ENCODE results near the gene GC. TPM values are rescaled to one million over a fixed set of nuclear protein-coding genes. Genes with fewer than 3 reads are reported as not detected.

The GC gene
- total RNA-seq, 1 donor from 2014 or later: not detected

DNA sequence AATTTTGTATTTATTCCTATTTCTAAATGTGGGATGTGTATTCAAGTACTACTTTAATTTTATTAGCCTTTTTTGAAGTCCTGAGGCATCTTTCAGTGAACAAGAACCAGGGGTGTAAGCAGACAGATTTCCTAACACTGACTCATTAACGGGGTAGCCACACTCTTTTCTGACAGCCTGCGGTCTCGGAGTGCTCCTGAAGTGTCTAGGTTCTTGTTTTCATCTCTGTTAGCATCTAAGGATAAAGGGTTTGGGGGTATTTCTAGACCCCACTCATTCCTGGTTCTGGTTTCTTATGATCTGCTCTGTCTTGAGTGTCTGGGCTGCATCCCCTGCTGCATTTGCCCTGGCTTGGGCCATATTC is 71.9 kb downstream of the GC start:
- H3K4me1 Mint-ChIP-seq: no peaks in the 10 kb centered on the region
- TF ChIP-seq, protein P1, sequence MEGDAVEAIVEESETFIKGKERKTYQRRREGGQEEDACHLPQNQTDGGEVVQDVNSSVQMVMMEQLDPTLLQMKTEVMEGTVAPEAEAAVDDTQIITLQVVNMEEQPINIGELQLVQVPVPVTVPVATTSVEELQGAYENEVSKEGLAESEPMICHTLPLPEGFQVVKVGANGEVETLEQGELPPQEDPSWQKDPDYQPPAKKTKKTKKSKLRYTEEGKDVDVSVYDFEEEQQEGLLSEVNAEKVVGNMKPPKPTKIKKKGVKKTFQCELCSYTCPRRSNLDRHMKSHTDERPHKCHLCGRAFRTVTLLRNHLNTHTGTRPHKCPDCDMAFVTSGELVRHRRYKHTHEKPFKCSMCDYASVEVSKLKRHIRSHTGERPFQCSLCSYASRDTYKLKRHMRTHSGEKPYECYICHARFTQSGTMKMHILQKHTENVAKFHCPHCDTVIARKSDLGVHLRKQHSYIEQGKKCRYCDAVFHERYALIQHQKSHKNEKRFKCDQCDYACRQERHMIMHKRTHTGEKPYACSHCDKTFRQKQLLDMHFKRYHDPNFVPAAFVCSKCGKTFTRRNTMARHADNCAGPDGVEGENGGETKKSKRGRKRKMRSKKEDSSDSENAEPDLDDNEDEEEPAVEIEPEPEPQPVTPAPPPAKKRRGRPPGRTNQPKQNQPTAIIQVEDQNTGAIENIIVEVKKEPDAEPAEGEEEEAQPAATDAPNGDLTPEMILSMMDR (IDR thresholded peaks at IDR 0.05): no peak
- ATAC-seq (ENCODE audit: low read depth): no peak
- H3K9me3 Mint-ChIP-seq: no peaks in the 10 kb centered on the region
- intact Hi-C loops (cut with micrococcal nuclease): loop anchor here (2.0 to 5.0 kb wide), 2 partner anchors 527 to 730 kb away; no protein-coding TSS in a partner anchor
- ChIA-PET POLR2A (no interaction called here), CTCF (interaction anchor here (1.5 to 3.8 kb wide), 4 partner anchors 526 to 1111 kb away, joined by 3 to 24 read pairs (median 6); no protein-coding TSS in a partner anchor)
- DNase-seq: no peak
- H3K36me3 Mint-ChIP-seq (ENCODE audit: low read depth): no peaks in the 10 kb centered on the region
- no peak overlapping the region for H3K27ac Mint-ChIP-seq
- no peaks in the 10 kb centered on the region for H3K27me3 Mint-ChIP-seq
- no peak overlapping the region for H3K4me3 Mint-ChIP-seq

DNA sequence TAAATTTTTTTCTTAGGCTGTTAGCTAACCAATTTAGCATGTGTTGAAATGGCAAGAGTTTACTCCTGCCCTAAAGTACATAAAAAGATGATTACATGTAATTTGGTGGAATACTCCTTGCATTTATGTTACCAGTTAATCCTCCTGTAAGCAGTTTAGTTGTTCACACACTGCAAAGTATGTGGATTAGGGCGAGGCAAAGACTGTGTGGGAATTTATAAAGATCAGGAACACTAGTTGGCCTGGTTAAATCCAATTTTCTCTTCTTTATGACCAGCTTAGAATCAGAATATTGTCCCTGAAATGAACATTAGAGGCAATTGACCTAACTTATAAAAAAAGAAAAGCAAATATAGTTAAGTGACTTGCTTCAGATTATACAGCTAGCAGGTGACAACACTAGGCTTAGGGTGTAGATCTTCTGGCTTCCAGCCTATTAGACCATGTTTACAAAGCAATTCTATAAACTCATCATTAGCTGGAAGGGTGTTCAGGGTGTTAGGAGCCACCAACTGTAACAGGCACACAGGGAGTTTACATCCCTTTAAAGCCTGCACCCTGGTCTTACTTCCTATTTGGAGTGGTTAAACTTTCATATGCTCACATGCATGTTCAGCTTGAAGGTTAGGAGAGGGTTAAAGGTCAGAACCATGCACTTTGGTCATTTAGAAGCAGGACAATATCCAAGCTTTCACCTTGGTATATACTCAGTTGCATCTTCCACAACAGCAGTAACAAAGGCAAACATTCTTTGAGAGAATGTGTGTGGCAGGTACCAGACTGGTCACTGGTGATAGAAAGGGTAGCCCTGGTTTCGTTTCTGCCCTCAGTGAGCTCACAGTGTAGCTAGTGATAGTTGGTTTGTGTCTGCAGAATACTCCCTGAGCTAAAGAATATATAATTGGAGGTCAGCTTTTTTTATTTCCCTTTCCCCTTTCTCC is 72.6 kb downstream of the GC start:
- no peak overlapping the region for H3K27ac Mint-ChIP-seq
- CTCF ChIA-PET: interaction anchor here (1.5 to 3.8 kb wide), 3 partner anchors 526 to 1110 kb away, joined by 3 to 24 read pairs (median 4); no protein-coding TSS in a partner anchor
- H3K27me3 Mint-ChIP-seq: no peaks in the 10 kb centered on the region
- H3K4me3 Mint-ChIP-seq: no peak overlapping the region
- TF ChIP-seq, protein P1 (IDR thresholded peaks at IDR 0.05): no peak
- H3K9me3 Mint-ChIP-seq: no peaks in the 10 kb centered on the region
- intact Hi-C loops (cut with micrococcal nuclease): loop anchor here (5.0 kb wide), 1 partner anchor 729 kb away; no protein-coding TSS in a partner anchor
- H3K36me3 Mint-ChIP-seq (ENCODE audit: low read depth): no peaks in the 10 kb centered on the region
- ATAC-seq (ENCODE audit: low read depth) (no peak), DNase-seq (no peak)
- POLR2A ChIA-PET: no interaction called here
- H3K4me1 Mint-ChIP-seq: no peaks in the 10 kb centered on the region

DNA sequence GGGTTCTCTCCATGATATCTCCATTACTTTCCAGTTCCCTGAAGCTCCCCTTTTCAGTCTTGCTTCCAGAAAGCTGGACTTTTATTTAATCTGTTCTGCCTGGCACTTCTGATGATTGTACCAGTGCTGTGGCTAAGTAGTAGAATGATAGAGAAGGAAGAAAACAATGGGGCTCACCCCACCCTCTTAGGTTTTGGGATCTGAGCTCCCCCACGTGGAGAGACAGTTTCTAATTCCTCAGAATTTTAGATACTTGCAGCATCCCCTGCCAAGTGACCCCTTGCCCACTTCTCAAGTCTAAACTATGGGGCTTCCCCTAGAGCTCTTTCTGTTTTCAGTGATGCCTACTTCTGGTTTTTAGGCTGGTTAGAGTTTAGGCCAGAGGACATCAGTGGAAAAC is 73.9 kb downstream of the GC start:
- POLR2A ChIA-PET: no interaction called here
- Mint-ChIP-seq H3K27ac (no peak overlapping the region), H3K27me3 (no peaks in the 10 kb centered on the region), H3K4me3 (no peak overlapping the region), H3K36me3 (ENCODE audit: low read depth) (no peaks in the 10 kb centered on the region), H3K9me3 (no peaks in the 10 kb centered on the region), H3K4me1 (no peaks in the 10 kb centered on the region)
- TF ChIP-seq, protein P1 (IDR thresholded peaks at IDR 0.05): no peak
- CTCF ChIA-PET: interaction anchor here (3.8 kb wide), 1 partner anchor 1109 kb away, joined by 24 read pairs; no protein-coding TSS in a partner anchor
- intact Hi-C loops (cut with micrococcal nuclease): loop anchor here (5.0 kb wide), 1 partner anchor 728 kb away; no protein-coding TSS in a partner anchor
- DNase-seq: no peak
- ATAC-seq (ENCODE audit: low read depth): no peak

DNA sequence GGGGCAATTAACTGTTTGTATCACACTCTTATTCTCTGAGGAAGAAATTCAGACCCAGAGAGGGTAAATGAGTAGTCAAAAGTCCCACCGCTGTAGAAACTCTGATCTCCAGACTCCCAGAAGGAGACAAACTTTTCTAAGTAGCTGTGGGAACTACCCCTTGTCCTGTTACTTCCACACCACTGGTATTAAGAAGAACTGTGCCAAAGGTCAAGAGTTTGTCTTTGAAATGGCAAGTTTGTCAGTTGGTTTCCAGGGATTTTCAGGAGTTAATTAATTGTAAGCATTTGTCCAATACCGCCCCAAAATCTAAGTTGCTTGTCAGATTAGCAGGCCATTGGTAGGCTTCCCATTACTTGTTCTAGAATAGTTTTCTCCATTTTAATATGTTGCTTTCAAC is 85.7 kb downstream of the GC start:
- intact Hi-C loops (cut with micrococcal nuclease): no loop called here
- Mint-ChIP-seq H3K4me1 (no peaks in the 10 kb centered on the region), H3K36me3 (ENCODE audit: low read depth) (no peaks in the 10 kb centered on the region), H3K27ac (no peak overlapping the region), H3K27me3 (peaks cover 2% of the 10 kb centered on the region), H3K4me3 (no peak overlapping the region), H3K9me3 (no peaks in the 10 kb centered on the region)
- DNase-seq: no peak
- ATAC-seq (ENCODE audit: low read depth): no peak
- TF ChIP-seq, protein P1 (IDR thresholded peaks at IDR 0.05): no peak
- ChIA-PET CTCF (no interaction called here), POLR2A (no interaction called here)

DNA sequence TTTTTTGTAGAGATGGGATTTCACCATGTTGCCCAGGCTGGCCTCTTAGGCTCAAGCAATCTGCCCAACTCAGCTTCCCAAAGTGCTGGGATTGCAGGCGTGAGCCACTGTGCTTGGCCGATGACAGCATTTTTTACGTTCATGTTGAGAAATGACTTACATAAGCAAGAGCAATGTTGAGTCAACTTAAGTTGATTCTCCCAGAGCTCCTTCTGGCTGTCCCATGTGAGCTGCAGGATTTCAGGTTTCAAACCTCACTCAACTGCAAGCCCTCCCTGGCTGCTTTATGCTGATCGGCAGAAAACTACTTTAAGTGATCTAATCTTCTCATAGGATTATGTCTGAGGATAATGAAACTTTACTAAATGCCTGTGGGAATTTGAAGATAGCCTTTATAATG is 86.8 kb downstream of the GC start:
- no peaks in the 10 kb centered on the region for H3K36me3 Mint-ChIP-seq (ENCODE audit: low read depth)
- TF ChIP-seq, protein P1 (IDR thresholded peaks at IDR 0.05): no peak
- H3K4me3 Mint-ChIP-seq: no peak overlapping the region
- ChIA-PET POLR2A (no interaction called here), CTCF (no interaction called here)
- intact Hi-C loops (cut with micrococcal nuclease): no loop called here
- no peaks in the 10 kb centered on the region for H3K4me1 Mint-ChIP-seq
- peaks cover 2% of the 10 kb centered on the region for H3K27me3 Mint-ChIP-seq
- DNase-seq: no peak
- H3K27ac Mint-ChIP-seq: no peak overlapping the region
- no peaks in the 10 kb centered on the region for H3K9me3 Mint-ChIP-seq
- no peak for ATAC-seq (ENCODE audit: low read depth)

Data from activated B cell treated with CpG ODN at 0.5 μM for 24 hours (primary cell).